ENCODE measurements around the gene ASB8.
"Not testable (repeated sequence)": the region's sequence is repeated elsewhere in the genome, so short reads cannot be mapped to it uniquely, and the experiment has no call there.

The ASB8 gene

DNA sequence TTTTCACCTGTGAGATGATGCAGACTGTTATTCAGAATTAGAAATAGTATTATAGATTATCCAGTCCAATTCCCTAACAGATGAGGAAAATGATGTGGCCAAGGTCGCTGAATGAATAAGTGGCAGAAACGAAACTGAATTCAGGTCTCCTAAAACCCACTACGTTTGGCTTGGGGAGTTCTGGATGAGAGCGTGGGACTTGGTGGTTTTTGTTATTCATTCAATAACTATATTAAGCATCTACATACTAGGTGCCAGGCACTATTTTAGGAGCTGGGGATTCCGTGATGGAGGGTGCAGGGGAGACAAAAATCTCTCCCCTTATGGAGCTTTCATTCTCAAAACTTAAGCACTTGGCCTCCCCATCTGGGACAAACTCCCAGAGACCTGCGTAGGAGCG is 25.3 kb upstream of the ASB8 start:
- DNase-seq = no peak

DNA sequence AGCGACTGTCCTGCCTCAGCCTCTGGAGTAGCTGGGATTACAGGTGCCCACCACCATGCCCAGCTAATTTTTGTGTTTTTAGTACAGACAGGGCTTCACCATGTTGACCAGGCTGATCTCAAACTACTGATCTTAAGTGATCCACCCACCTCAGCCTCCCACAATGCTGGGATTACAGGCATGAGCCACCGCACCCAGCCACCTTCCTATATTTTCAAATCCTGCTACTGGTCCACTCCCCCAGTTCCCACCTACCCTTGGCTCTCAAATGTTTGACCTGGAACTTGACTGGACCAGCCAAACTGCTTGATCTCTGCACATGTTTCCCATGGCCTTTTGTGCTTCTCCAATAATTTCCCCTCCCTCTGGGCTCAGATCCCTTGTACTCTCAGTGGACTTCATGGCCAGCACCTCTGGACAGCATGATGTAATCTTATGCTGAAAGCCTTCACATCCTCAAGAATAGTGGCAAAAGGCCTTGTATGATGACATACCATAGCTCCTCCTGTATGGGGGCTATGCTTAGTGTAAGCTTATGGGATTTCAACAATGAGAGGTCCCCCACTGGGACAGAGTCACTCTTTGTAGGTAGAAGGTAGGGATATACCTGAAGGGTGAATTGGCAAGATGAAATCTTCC is 23.7 kb upstream of the ASB8 start:
- no peak for DNase-seq

DNA sequence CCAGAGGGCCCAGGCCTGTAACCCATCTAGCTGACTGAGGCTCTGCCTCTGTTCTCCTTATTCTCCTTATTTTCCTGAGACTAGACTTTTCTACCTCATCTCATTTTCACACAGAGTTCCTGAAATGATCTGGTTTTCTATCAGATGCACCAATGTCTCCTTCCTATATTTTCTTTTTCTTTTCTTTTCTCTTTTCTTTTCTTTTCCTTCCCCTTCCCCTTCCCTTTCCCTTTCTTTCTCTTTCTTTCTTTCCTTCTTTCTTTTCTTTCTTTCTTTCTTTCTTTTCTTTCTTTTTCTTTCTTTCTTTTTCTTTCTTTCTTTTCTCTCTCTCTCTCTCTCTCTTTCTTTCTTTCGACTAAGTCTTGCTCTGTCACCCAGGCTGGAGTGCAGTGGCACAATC is 23.1 kb upstream of the ASB8 start:
- no peak for DNase-seq

DNA sequence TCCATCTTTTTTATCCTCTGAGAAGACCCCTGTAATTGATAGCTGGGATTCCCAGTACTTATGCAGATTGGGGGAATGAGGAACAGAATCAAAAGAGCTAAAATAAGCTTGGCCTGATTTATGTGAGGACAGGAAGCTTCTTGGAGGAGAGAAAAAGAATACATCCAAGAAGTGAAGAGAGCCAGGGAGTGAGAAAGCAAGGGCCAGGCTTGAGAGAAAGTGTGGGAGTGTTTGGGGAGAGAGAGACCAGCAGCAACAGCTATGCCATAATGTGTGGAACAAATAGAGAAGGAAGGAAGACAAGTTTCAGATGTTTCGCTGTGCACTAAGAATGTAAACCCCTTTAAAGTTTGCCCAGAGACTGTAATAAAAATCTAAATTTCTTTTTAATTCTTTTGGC is 22.2 kb upstream of the ASB8 start:
- no peak for DNase-seq

DNA sequence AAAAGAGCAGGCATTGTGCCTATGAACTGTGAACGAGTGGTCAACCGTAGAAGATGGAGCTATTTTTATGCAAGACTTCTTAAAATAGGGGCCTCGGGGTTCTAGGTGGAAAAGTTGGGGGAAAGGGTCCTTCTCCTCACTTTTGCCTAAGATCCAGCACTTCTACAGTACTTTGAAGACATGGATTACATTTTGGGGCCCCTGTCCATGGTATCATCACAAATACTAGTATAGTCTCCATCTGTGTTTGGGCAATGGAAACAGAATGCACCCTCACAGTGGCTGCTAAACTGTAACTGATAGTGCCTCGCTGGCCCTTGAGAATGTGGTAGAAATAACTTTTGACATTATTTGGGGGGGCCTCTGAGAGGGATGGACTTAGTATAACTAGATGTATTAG is 20.7 kb upstream of the ASB8 start:
- no peak for DNase-seq

DNA sequence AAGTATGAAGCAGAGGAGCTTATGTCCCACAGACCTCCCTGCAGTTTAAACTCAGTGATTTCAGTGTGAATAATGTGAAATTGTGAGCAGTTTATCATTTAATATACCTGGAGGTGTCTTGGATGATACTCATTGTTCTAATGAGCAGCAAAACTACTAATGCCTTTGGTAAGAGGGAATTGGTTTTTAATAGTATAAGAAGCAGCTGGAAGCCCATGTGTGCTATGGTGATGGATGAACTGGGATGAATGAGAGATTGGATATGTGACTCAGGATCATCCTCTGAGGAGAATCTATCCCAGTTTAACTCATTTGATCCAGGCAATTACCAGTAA is 19.1 kb upstream of the ASB8 start:
- no peak for DNase-seq

DNA sequence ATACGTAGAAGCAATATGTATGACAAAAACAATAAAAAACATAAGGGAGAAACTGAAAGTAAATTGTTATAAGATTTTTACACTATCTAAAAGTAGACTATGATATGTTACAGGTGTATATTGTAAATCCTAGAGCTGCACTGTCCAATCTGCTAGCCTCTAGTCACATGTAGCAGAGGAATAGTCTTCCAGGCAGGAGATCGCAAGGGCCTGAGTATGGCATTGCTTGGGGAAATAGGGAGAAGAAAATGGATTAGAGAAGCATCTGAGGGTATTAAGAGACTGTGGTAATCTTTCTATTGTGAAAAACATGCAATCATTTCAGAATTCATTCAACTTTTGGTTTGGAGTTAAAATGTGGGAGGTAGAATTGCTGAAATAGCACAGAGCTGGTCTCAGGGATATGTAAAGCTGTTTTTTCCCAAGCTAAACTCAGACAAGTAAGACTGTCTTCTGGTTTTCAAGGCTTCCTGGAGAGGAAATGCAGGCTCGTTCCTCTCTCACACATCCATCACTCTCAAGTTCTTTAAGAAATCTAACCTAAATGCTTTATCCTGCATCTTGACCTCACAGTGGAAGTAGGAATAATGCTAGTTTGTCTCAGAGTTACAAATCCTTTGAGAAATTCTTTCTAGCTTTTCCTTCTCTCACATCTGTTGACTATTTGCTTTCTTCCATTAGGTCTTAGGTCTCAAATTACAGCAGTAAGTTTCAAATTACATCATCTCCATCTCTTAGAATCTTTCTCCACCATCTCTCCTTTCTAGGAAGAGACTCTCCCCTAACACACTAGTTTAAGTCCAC is 18.5 kb upstream of the ASB8 start:
- DNase-seq = no peak

DNA sequence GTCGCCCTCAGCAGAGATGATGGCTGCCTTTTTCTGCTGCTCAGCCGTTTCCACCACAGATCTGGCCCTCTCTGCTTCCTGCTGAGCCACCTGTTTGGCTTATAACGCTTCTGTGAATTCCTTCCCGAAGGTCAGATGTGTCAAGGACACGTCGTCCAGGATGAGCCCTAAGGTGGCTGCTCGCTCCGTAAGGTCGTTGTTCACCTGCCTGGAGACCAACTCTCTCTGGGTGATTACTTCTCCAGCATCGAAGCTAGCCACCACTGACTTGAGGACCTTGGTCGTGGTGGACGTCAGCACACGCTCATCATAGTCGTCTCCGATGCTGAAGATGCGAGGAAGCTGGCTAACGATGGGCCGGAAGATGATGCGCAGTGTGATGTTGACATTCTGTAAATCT is 11.7 kb upstream of the ASB8 start:
- DNase-seq = no peak

DNA sequence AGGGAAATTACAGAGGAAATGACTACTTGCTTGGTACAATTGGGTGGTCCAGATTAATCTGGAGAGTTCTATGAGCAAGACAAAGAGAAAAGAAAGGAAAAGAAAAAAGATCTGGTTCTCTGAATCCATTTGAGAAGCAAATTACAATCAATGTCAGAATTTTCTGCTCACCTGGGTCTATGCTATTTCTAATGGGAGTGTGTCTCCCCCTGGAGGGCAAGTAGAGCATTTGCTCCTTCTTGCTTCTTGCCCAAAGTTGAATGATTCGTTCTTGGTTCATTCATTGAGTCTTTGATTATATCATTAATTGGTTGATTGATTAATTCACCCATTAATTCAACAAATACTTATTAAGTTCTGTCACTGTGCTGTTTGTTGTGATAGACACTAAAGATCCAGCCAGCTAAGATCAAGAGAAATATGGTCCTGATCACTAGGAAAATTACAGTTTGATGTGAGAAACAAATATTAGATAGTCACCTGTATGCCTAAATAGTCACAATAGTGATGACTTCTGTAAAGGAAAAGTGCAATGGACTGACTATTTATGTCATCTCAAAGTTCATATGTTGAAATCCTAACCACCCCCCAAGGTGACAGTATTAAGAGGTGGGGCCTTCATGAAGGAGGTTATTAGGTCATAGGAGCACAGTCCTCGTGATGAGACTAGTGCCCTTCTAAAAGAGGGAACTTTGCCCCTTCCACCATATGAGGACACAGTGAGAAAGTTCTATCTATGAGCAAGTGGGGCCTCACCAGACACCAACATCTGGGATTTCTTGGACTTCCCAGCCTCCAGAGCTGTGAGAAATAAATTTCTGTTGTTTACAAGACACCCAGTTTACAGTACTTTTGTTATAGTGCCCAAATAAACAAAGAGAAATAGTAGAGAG is 8.0 kb upstream of the ASB8 start:
- peak; percentile 35 for DNase-seq

DNA sequence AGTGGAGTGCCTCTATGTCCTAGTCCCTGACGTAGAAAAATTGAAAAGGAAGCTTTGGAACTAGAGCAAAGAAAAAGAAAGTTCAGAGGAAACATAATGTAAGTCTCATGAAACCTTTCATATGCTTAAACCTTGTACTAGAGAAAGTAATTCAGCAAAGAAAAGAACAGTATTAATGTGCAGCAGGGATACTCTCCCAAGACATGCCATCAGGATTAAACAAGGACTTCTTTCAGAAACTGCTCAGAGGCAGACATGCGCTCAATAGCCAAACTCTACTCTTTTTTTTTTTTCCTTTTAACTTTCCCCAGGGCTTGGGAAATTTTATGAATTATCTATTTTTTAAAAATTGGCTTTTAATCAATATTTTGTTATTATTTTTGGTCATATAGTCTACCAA is 7.1 kb upstream of the ASB8 start:
- DNase-seq = no peak

DNA sequence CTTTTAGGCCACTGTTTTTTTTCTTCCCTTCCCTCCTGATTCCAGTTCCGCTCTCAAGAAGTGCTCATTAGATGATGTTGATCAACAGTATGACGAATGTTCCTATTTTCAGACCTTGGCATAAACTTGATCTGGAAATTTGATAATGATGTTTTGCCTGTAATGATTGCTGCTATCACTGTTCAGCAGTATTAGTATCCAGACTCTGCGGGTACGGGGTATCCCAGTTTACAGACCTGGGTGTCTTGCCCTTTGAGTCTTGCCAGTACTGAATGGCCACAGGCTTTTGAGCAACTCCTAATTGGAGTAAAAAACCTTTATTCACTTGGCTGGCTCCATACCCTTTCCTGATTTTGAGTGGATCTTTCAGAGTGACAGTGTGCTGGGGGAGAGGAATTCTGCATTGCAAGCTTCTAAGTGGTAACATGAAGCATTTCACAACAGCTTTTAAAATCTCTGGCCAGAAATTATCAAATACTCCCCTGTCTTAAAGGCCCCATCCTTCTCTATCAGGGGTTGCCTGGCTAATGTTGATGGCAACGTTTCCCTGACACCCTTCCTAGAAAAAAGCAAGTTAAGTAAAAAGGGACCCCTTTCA is 5.9 kb upstream of the ASB8 start:
- DNase-seq = no peak

DNA sequence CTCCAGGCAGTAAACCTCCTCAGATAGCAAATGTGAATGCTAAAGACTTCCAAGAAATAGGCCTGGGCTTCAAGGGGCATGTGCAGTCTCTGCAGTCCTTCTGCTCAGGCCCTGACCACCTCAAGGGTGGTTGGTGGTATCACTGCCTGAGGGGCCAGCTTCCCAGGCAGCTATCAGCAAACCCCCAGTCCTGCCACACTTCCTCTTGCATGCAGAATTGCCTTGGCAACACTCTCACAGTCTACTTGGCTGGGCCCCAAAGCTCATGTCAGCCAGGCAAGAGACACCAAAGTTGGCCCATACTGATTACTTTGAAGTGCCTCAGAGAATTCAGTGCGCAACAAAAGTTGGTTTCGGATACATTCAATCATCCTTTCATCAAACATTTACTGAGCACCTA is 3.5 kb upstream of the ASB8 start:
- DNase-seq = no peak

DNA sequence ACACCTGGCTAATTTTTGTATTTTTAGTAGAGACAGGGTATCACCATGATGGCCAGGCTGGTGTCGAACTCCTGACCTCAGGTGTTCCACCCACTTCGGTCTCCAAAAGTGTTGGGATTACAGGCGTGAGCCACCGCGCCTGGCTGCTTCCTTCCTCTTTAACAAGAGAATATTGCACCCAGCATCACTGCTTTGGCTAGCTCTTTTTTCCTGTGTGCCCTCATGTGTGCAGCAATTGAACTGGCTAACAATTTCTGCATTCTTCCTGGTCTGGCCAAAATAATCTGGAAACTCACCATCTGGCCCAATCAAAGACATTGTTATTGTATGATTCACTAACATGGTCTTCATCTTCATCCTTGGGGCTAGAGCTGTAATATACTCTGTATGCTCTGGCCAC is 2.7 kb upstream of the ASB8 start:
- no peak for DNase-seq

DNA sequence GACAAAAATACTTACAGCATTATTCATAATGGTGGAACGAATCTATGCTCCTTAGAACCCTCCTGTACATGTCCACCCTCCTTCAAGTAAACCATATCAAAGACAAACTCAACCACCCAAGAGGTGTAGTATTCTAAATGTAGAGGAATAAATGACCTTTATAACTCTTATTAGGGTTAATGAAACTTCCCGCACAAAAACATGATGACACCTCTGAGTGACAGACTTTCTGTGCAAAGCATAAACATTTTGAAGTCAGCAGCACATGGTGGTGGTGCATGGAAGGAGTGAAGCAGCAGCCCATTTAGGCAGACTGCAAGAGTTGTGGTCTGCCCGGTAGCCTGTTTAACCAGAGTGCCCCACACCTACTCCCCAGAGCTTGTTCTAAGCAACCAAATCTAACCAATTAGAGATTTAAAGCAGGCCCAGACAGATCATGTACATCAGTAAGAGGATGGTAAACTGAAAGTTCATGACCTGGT is 615 bp upstream of the ASB8 start:
- DNase-seq = no peak

DNA sequence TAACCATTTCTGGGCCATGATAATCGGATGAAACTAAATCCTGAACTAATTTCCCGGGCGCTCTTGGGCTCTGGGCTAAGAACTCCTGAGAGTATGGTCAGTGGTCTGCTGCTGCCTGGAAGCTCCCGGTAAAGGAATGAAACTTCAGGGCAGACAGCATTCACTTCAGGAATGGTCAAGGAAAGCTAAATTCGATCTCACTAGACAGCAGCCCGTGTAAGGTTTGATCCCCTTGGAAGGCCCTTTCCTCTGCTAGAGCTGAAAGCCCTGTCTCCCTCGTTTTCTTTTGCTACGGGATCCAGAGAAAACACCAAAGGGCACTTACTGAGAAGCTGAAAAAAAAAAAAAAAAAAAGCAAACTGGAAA is 680 bp downstream of the ASB8 start:
- no peak for DNase-seq

DNA sequence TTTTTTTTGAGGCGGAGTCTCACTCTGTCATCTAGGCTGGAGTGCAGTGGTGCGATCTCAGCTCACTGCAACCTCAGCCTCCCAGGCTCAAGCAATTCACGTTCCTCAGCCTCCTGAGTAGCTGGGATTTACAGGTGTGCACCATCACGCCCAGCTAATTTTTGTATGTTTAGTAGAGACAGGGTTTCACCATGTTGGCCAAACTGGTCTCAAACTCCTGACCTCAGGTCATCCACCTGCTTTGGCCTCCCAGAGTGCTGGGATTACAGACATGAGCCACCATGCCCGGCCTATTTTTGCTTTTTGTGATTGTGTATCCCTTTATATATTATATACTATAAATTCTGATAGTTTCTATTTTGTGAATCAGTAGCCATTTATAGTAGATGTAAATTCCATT is 1.5 kb downstream of the ASB8 start:
- DNase-seq = not testable (repeated sequence)

DNA sequence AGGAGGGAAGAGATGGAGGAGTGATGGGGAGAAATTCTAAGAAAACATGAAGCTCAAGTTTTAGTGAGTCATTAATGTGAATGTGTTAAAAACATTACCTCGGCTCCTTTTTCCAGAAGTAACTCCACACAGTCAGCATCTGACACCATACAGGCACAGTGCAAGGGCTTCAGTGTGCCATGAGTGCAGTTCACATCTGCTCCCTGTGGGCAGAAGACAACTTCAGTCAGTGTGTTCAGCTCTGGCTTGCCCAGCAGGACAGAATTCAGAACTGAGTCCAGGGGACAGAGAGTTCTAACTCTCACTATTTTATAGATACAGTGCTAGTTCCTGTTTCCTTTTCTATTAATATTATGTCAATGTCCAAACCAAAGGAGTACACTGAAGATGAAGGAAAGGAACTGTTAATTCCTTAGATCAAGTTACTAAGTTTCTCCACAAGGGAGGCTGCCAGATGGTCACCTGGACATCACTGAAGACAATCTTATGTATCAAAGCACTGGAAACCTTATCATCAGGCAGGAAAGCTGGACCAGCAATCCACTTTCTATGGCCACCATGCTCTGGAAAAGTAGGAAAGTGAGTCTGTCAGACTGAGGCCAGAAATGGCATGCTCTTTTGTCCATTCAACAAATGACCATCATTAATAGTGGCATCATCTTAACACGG is 6.1 kb downstream of the ASB8 start:
- no peak for DNase-seq

DNA sequence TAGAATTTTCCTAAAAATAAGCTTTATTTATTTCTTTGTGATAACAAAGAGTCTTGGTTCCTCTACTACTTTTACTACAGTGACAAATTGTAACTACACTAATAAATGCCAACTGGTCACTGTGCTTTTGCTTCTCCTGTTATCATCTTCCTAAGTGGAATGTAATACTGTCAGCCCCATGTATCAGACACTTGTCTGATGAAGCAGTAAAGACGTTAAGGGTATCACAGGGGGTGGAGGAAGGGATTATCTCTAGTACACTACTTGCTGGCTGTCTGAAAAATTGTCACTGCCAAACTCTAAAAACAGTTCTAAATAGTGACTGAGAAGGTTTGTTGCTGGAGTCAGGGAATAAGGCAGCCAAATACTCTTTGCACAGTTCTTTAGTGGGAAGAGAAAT is 11.3 kb downstream of the ASB8 start:
- no peak for DNase-seq

DNA sequence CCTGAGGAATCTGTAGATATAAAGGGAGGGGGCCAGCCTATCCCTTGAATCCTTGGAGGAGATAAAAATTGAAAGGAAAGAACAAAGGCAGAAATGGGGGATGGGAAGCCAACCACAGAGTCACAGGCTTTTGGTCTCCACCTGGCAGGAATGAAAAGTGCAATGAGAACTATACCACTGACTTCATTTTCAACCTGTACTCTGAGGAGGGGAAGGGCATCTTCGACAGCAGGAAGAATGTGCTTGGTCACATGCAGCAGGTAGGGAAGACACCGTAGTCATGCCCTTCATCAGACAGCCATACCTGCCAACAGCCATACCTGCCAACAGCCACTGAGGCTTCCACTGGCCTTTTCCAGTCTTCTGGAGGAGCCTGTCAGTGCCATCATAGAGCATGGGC is 13.4 kb downstream of the ASB8 start:
- DNase-seq = no peak

DNA sequence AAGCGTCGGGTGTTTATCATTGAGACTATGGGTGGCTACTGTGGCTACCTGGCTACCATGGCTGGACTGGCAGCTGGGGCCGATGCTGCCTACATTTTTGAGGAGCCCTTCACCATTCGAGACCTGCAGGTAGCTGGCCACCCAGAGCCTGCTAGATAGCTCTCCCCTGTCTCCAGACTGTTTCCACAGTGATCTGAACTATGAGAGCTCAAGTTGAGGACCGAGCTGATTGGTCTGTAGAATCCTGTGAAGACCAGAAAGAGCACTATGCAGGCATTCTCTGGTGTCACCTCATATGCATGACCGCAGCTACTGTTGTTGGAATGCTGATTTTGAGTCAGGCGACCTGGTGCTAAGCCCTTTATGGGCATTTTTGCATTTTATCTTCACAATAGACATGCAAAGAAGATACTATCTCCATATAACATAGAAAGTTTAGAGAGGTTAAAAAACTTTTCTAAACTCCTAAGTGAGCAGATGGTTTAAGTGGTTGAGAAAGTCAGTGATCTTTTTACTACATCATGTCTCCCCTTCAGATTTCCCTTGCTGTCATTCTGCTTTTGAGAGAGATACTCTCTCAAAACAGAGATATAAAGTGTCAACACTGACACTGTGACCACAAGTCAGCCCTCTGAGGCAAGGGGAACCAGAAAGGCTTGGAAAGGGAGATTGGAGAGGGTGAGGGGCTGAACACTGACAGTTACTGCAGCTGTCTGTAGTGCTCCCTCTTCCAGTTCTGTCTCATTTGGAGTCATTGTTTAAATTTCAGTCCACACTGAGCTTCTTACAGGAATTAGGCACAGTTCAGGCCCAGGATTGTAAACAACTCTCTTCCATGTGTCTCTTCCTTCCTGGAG is 14.3 kb downstream of the ASB8 start:
- DNase-seq = no peak

DNA sequence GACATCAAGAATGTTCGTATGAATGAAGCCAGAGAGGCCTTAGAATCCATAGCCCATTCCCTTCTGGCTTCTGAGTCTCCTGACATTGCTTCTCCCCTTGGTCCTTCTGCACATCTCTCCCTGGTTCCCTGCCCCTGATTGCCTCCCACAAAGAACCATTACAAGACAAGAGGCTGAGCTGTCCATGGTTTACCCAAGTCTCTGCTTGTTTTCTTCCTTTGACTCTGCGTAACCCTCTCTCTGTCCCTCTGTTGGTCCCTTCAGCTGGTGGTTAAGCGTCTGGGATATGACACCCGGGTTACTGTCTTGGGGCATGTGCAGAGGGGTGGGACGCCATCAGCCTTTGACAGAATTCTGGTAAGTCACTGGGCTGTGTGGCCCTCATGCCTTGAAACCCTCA is 22.3 kb downstream of the ASB8 start:
- DNase-seq = no peak

DNA sequence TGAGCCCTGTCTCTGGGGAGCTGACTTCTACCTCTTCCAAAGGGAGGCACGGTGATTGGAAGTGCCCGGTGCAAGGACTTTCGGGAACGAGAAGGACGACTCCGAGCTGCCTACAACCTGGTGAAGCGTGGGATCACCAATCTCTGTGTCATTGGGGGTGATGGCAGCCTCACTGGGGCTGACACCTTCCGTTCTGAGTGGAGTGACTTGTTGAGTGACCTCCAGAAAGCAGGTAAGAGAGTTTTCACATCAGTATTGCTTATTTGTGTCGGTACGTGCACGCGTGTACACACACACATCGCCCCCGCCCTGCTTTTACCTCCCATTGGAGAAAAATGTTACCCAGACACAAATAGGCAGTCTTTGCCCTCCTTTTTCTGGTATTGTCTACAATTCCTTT is 24.5 kb downstream of the ASB8 start:
- no peak for DNase-seq
